ENCODE data around the gene CACNA1H.

CACNA1H gene

DNA sequence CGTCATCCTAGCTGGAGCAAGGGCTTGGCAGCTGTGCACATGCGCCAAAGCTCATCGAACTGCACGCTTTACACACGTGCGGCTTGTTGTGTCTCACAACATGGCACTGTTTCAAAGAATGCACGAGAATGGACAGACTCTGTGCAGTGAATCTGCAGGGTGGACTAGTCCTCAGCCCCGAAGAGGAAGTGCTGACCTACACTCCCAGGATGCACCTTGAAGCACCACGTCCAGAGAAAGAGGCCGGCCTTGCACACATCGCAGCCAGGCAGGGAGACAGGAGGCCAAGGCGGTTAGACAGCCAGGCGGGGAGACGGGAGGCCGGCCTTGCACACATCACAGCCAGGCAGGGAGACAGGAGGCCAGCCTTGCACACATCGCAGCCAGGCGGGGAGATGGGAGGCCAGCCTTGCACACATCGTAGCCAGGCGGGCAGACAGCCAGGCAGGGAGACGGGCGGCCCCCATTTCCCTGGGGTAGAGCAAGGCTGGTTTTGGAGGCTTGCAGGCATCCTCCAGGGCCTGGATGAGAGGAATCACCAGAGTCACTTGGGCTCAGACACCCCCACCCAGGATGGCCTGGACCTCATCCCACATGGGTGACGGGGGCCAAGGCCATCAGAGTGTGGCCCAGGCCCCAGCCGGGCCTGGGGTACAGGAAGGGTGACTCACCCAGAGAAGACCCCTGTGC lies 9.0 kb upstream of the CACNA1H start:
- no peak for DNase-seq

DNA sequence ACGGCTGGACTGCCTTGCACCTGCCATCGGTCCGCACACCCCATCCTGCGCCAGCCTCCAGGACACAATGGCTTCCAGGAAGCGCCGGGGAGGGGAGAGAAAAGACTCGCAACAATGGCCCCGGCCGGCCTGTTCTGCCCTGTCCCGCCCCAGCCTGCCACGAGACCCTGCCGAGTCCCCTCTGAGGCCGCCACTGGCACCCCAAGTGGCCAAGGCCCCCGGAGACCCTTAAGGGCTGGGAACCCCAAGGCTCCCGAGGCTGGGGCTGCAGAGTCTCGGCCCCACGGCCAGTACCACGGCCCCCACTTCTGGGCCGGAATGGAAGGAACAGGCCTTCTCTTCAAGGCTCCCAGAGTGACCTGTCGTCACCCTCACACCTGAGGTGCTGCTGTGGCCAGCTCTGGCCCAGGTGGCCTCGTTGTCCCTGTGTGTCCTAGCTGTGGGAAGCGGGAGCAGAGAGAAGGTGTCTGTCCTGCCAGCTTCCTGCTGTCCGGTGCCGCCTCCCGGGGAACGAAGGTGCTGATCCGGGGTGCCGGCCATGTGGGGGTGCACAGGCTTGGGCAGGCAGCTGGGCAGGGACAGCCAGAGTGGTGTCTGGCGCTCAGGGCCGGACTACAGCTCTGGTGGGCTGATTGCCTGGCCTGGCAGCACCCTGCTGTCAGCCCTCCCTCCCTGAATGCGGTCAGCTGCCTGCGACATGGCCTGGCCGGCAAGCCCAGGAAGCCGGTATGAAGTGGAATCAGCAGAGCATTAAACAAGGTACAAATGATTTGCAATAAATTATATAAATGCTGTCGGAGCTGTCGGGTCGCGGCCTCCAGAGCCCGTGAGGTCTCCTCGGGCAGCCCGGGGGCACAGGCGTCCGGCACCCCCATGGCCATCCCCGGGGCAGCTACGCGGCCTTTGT lies 8.2 kb upstream of the CACNA1H start:
- no peak for DNase-seq

DNA sequence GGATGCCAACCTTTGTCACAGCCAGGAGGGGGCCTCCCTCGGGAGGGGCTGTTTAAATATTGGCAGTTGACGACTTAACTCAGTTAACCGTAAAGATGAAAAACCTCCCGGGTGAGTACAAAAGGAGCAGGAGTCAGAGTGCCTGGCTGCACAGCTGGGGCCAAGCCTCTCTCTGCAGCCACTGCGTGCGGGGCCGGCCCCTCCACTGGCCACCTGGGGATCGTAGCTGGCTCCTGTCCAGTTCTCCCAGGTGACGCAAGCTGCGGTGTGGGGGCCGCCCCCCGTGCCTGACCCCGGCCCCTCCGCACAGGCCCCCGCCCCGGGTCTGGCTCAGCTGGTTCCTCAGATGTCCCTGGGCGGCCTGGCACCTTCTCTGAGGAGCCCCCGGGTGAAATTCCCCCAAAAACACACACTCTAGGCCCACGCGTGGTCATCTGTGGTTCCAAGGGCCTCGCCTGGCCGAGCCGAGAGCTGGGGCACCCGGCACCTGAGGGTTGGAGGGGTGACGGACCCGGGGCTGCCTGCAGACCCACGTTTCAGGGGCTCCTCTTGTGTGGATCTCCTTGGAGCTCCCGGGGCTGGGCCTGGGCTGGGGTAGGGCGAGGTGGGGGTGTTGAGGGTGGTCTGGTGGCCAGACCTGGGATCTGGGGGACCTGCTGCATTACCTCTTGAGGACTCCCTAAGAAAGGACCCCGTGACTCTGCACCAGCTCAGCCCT lies 7.4 kb upstream of the CACNA1H start:
- no peak for DNase-seq

DNA sequence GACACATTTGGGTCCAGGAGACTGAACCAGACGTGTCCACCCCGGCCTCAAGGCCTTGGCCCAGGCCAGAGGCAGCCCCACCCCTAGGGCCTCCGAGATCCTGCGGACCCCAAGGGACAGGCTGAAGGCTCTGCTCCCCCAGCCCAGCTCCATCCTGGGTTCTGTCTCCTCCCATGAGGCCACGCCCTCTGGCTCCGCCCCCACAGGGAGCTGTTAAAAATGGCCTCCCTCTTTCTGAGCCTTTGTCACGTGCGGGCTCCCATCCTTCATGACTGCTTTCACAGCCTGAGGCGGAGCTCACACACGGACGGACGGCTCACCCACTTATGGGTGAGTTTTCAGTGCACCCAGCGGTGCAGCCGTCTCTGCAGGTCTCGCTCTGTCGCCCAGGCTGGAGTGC lies 6.5 kb upstream of the CACNA1H start:
- DNase-seq, result no peak

DNA sequence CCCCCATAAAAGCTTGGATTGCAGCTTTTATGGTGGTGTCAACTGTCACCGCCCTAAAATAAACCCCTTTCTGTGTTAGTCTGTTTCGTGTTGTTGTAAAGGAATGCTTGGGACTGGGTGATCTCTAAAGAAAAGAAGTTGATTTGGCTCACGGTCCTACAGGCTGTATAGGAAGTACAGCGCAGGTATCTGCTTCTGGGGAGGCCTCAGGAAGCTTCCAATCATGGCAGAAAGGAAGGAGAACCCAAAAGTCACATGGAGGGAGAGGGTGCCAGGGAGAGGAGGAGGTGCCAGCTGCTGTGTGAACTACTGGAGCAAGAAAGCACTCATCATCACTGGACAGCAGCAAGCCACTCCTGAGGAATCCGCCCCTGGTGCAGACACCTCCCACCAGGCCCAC lies 5.9 kb upstream of the CACNA1H start:
- DNase-seq, result no peak

DNA sequence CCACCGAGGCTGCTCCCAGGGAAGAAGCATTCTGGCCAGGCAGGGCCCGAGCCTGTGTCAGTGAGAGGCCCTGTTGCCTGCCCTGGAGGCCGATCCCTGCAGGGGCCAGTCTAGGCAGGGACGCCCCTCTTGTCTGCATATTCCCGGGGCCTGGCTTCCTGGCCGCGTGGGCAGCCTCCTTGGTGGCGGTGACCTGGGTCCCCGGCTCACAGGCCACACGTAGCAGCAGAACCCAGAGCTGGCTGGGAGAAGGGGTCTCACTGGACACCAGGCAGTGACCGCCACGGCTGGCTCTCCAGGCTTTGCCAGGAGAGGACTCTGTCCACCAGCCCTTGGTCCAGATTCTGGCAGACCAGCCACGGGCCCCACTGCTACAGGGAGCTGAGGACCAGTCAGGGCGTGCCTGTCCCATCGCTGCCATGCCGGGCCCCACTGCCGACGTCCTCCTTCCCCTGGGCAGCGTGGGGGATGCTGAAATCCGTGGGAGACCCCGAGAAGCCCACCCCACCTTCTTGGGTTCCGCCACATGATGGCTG lies 3.7 kb upstream of the CACNA1H start:
- DNase-seq, result no peak

DNA sequence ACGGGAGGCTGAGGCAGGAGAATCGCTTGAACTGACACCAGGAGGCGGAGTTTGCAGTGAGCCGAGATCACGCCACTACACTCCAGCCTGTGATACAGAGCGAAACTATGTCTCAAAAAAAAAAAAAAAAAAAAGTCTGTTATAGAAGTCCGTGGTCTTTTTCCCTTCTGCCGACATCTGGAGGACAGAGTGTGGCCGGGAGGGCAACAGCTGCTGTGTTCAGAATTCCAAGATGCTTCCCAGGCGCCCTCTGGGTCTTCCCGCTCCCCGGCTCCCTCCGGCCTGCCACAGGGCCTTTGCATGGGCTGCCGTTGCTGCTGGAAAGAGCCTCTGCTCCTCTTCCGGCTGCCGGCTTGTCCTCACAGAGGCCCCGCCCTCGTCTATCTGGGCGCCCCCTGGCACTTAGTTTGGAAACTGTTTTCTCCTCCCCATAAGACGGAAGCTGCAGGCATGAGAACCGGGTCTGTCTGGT lies 2.4 kb upstream of the CACNA1H start:
- DNase-seq, result no peak

DNA sequence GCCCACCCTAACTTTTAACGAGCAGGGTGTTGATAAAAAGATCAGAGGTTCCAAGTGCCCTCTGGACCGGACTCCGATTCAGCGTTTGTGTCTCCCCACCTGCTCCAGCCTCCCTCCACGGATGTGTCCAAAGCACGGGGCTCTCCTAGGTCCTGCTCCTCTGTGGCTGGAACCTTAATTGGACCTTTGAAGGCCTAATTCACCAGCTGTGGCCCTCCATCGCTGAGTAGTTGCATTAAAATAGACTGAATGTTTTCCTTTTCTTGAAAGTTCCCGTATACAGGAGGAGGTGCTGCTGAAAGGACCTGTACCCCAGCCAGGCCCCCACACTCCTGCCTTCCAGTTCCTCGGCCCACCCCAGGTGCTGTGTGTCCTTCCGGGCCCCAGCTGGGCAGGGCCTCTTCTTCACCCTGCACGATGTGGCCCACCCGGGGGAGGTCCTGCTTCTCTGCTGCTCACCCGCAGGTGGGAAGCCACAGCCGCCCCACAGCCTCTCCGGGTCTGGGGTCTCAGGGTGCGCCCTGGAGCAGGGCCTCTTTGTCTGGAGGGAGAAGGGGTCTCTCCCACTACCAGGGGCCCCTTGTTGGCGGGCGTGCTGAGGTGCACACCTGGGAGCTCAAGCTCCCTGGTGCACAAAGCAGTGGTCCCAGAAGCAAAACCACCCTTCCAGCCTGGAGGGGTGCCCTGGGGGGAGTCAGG lies 1.3 kb upstream of the CACNA1H start:
- DNase-seq, result no peak

DNA sequence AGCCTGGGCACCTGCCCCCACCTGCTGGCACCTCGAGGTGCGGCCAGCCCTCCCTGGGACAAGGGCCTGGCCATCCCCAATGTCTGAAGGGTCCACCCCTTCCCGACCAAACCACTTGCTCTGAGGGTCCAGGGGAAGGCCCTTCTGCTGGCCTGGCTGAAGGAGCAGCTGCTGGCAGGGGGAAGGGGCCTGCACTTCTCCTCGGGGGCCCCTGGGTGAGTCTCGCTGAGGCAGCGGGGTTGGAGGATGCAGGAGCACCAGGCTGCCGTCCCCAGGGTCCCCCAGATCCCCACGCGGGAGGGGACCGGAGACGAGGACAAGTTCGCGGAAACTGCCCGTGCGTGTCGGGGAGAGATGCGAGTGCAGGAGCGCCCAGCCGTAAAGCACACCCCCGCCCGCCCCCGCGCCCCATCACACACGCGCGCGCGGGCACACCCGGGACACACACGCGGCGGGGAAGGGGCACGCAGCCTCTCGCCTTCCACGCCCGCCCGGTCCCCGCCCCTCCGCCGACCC lies 725 bp upstream of the CACNA1H start:
- DNase-seq, result no peak

DNA sequence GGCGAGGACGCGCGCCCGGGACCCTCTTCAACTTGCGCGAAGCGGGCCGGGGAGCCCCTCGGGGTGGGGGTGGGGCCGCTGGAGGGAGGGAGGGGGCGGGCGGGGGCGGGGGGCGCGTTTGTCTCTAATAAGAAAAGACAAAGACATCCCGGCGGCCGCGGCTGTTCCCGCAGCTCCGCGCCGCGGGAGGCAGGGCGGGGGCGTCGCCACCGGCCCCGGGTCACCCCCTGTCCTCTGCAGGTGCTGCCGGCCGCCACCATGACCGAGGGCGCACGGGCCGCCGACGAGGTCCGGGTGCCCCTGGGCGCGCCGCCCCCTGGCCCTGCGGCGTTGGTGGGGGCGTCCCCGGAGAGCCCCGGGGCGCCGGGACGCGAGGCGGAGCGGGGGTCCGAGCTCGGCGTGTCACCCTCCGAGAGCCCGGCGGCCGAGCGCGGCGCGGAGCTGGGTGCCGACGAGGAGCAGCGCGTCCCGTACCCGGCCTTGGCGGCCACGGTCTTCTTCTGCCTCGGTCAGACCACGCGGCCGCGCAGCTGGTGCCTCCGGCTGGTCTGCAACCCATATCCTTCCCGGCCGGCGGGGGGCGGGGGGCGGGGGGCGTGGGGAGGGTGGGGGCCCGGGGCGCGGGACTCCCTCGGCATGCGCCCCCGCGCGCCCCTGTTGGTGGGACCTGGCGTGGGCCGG lies 714 bp downstream of the CACNA1H start:
- DNase-seq, result no peak

DNA sequence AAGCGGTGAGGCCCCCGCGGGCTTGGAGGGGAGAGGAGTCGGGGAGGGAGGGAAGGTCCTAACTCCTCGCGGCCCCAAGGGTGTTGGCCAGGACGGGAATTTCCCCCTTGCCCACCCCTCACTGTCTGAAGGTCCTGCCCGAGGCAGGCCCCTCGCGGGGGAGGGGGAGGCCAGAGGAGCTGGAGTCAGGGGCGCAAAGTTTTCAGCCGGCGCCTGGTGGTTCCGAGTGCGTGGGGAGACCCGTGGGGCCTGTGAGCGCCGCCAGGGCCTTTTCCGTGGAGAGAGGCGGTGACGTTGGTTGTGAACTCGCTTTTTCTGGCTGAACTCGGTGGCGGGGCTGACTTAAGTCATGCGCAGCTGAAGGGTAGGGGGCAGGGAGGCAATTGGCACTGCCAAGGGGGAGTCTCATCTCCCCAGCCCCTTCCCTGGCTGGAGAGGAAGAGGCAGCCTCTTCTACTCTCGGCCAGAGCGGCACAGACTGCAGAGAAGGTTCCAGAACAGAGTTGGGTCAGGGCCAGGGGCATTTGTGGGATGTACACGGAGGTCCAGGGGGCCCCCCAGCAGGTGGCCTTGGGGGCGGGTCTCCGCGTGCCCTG lies 1.5 kb downstream of the CACNA1H start:
- DNase-seq, result no peak

DNA sequence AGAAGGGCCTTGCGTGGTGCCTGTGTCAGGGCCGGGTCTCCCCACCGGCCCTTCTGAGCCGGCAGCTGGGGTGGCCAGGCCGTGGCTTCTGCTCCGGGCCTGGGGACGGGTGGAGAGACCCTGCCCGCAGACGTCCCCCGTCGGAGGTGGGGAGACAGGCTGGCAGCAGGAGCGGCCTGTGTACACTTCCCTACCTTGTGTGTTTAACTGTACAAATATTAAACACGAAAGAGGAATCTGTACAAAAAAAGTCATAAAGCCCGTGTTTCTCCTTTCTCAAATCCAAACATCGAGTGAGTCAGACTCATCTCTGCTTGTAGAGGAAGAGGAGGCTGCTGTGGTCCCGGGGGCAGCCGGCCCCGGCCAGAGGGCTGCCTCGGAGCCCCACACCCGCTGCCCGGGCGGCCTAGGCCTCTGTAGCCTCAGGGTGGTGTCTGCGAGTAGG lies 2.0 kb downstream of the CACNA1H start:
- DNase-seq, result no peak

DNA sequence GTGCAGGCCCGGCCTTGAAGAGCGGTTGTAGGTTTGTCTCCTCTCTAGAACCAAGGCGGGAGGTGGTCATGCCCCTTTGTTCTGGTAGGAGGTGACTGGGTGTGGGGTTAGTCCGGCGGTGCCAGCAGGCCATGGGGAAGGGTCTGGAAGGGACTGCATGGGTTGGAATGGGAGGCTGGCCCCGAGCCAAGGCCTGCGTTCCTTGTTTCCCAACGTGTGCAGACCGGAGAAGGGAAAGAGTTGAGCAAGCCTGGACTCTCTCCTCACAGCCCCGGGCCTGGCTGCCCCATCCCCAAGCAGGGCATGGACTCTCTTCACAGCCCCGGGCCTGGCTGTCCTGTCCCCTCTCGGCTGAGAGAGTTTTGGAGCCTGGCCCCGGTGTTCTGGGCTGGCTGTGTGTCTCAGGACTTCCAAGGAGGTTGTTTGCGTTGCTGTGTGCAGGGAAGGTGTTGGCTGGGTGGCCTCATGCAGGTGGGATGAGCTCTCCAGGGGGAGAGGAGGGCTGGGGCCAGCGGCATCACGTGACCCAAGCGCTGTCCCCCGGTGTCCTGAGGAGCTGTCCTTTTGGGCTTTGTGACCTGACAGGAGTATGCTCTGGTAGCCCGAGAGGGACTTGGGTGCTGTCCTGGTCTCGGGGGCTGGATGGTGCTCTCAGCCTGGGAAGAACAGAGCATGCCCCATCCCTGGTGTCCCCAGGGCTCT lies 2.6 kb downstream of the CACNA1H start:
- DNase-seq, result no peak

DNA sequence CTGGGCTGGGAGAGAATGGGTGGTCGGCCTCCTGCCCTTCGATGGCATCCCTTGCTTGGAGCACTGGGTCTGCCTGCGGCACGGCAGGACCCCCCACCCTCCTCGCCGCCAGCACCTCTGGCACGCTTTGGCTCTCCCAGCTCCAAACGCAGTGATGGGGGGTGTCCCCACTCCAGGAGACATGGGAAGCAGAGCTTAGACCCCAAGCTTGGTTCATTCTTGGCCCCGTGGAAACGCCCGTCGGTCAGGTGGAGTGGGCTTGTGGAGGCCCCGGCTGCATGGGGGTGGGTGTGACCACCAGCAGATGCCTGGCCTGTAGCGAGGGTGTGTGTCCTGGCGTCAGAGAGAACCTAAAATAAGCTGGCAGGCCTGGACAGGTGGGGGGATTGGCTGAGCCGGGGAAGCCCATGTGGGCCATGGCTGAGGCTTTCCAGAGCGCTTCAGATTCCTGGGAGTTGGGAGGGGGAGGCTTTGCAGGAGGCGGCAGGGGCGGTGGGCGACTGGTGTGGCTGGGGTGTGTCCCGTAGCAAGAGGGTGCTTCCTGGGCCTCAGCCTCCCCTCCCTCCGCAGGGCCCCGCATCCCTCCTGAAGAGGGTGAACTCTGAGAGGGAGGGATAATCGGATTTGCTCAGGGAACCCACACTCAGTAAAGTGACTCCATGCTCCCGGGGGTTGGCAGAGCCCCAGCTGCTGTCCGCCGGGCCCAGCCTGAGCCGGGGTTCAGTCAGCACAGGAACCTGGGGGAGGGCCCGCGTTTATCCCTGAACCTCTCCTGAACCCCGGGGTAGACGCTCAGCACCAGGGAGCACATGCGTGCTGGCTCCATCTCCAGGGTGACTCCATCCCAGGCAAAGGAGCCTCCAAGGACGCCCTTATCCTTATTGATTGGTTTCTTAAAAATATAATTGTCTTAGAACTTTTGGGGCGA lies 3.4 kb downstream of the CACNA1H start:
- DNase-seq, result no peak

DNA sequence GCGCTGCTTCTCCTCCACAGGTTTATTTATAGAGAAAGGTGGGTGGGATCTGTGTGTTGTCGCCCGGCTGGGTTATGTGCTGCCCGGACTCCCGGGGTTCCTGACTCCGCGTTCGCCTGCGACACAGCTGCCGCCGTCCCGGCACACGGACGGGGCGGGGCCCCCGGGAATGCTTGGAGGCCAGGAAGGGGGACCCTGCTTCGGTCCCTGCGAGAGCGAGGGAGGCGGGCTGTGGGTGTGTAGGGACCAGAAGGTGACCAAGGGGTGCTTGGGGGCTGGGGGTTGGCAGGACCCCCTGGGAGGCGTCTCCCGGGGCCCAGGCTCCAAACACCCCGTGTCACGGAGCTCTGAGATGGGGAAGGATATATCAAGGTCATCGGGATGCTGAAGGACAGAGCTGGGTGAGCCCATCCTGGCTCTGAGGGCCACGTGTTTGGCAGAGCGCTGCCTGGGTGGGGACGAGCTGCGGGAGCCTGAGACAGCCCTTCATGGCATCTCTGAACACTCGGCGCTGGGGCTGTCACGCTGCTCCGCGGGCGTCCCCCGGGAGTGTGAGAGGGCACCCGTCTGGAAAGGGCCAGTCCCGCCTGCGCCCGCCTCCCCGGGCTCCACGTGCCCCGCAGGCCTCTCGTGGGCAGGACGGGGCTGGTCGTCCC lies 4.2 kb downstream of the CACNA1H start:
- DNase-seq, result no peak

DNA sequence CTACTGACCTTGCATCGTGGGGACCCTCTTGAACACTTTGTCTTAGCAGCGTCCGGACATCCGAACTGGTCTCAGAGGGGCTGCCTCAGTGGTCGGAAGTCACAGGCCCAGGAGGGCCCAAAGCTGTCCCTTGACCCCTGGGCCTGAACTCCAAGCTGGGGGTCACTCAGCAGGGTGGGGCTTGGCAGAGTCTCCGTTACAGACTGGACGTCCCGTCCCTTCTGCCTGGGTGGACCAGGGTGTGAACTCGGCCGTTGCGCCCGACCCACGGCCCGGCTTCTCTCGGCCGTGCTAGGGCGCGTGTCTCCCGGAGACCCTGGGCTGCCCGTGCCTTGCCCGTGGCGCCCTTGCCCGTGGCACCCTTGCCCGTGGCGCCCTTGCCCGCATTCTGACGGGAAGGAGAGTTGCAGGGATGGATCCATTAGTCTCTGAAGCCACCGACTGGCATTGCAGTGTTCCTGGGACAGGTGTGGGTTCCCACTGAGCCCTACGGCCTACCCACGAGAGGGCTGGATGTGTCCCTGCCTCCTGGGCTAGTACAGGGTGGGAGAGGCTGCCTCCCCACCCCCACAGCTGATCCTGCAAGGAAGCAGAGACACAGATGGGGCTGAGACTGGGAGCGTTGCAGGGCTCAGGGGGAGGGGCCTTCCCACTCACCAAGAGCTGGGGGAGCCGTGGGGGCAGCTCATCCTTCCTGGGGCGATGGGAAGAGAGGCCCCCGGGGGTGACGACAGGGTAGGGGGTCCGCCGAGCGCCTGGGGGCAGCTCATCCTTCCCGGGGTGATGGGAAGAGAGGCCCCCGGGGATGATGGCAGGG lies 4.9 kb downstream of the CACNA1H start:
- DNase-seq, result no peak

DNA sequence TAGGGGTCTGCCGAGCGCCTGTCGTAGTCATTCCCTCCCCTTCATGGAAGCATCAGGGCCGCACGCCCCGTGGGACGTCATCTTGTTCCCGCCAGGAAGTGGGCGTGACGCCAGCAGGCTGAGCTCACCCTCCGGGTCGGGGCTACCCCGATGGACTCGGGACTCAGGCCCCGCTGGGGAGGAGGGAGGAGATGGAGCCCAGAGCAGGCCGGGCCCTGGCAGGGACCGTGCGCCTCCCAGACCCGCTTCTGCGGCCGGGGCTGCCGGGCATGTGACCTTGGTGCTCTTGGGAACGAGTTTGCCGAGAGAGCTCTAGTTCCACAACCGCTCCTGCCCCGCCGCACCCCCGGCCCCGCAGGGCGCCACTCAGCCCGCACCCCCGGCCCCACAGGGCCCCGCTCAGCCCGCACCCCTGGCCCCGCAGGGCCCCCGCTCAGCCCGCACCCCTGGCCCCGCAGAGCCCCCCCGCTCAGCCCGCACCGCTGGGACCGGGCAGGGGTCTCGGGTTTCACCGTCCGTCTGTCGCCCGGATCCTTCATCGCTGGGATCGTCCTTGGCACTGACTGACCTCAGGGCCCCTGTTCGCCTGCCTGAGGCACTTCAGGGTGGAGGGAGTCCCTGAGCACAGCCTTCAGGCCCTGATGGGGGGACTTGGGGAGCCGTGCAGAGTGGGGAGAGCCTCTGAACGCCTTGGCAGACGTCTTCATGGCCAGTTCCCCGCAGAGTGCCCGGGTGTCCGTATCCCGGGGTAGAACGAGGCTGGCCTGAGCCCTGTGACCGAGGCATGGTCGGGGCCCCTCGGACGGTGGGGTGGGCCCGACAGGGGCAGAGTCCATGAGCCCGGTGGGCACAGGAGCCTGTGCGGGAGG lies 5.8 kb downstream of the CACNA1H start:
- no peak for DNase-seq
